Liver (tissue), 3 donors: ENCODE data around the gene MGAT5.

ENCODE experiments used
- ATF3 ChIP-seq: IDR thresholded peaks from 2 replicates; pipeline ENCODE4 v1.6.1; 2016; ENCODE audit warnings: antibody characterized with exemption
- CTCF ChIP-seq: fragments of 150-350 bp; IDR thresholded peaks from 2 replicates; pipeline ENCODE4 v1.5.1; 2017; ENCODE audit warnings: improper control_type of control experiment, low read depth, low read length; ENCODE audit not compliant: missing input control
- JUND ChIP-seq, 2 donors: IDR thresholded peaks; 2 replicates each; pipeline ENCODE4 v1.6.1; 2016; ENCODE audit warnings: antibody characterized with exemption in 2 of 2
- MAX ChIP-seq: IDR thresholded peaks from 2 replicates; pipeline ENCODE4 v1.6.1; 2016; ENCODE audit warnings: antibody characterized with exemption
- RAD21 ChIP-seq, 2 donors: IDR thresholded peaks; 2 replicates each; pipeline ENCODE4 v1.6.1; 2016; ENCODE audit warnings: antibody characterized with exemption in 2 of 2, mild to moderate bottlenecking in 2 of 2
- TAF1 ChIP-seq: conservative IDR thresholded peaks from 2 replicates; pipeline ENCODE4 v1.6.1; 2016; ENCODE audit warnings: antibody characterized with exemption, mild to moderate bottlenecking
- YY1 ChIP-seq: IDR thresholded peaks from 2 replicates; pipeline ENCODE4 v1.6.1; 2016; ENCODE audit warnings: antibody characterized with exemption, mild to moderate bottlenecking
- donor health status: healthy.
- donor health status: healthy.

GRCh38 chr2:134449751-134450513 is 196.1 kb downstream of the MGAT5 start:
- TF ChIP-seq CTCF (no peak), TAF1 (no peak), ATF3 (no peak), RAD21 (IDR thresholded peaks at IDR 0.05) (no peak), MAX (no peak), JUND (IDR thresholded peaks at IDR 0.05) (no peak), YY1 (no peak)
